AG20443 (cell line): ENCODE results near the gene SINHCAF.
"Not testable (repeated sequence)": the region's sequence is repeated elsewhere in the genome, so short reads cannot be mapped to it uniquely, and the experiment has no call there.

Experiments used
- DNase-seq: peaks from one replicate; pipeline ENCODE4 v3.0.0; 2012; ENCODE audit warnings: low spot score, mixed read lengths

The SINHCAF gene

GRCh38 chr12:31308116-31308515 lies 17.8 kb downstream of the SINHCAF start:
- no peak for DNase-seq

- no peak for DNase-seq
These were observed 19.1 kb downstream of the SINHCAF start for GRCh38 chr12:31306866-31307265.

- no peak for DNase-seq
These were observed 22.5 kb downstream of the SINHCAF start for GRCh38 chr12:31303466-31303865.

- DNase-seq, result no peak
These were observed 24.6 kb downstream of the SINHCAF start for GRCh38 chr12:31301311-31301710.

- no peak for DNase-seq
These were observed 25.2 kb downstream of the SINHCAF start for GRCh38 chr12:31300783-31301182.

GRCh38 chr12:31300341-31300740 lies 25.6 kb downstream of the SINHCAF start:
- DNase-seq, result no peak

GRCh38 chr12:31298922-31299321 lies 27.0 kb downstream of the SINHCAF start:
- DNase-seq, result no peak

GRCh38 chr12:31298515-31298910 lies 27.4 kb downstream of the SINHCAF start:
- no peak for DNase-seq

- DNase-seq, result no peak
These were observed 28.1 kb downstream of the SINHCAF start for GRCh38 chr12:31297572-31298514.

- DNase-seq, result no peak
These were observed 36.5 kb downstream of the SINHCAF start for GRCh38 chr12:31289441-31289840.

GRCh38 chr12:31288381-31288780 lies 37.6 kb downstream of the SINHCAF start:
- no peak for DNase-seq

- DNase-seq, result no peak
These were observed 45.8 kb downstream of the SINHCAF start for GRCh38 chr12:31280183-31280582.

GRCh38 chr12:31279390-31279924 lies 46.5 kb downstream of the SINHCAF start:
- DNase-seq, result no peak

- no peak for DNase-seq
These were observed 47.1 kb downstream of the SINHCAF start for GRCh38 chr12:31278832-31279231.

GRCh38 chr12:31278424-31278823 lies 47.5 kb downstream of the SINHCAF start:
- no peak for DNase-seq

- DNase-seq, result no peak
These were observed 48.9 kb downstream of the SINHCAF start for GRCh38 chr12:31277081-31277480.

- no peak for DNase-seq
These were observed 50.5 kb downstream of the SINHCAF start for GRCh38 chr12:31275491-31275890.

- DNase-seq, result no peak
These were observed 51.2 kb downstream of the SINHCAF start for GRCh38 chr12:31274520-31275300.

GRCh38 chr12:31273794-31274193 lies 52.2 kb downstream of the SINHCAF start:
- DNase-seq, result not testable (repeated sequence)

- no peak for DNase-seq
These were observed 53.2 kb downstream of the SINHCAF start for GRCh38 chr12:31272607-31273225.

- no peak for DNase-seq
These were observed 58.0 kb downstream of the SINHCAF start for GRCh38 chr12:31267966-31268365.

- no peak for DNase-seq
These were observed 60.2 kb downstream of the SINHCAF start for GRCh38 chr12:31265722-31266121.
